T-helper 2 cell treated with Interferon-gamma antibody and Interleukin-4, amounts not matched to agents 100 ng/mL and 5 ng/mL, for 36 hours (primary cell): ENCODE measurements around the gene NAV2. TPM values are rescaled to one million over a fixed set of nuclear protein-coding genes. Genes with fewer than 3 reads are reported as not detected.

Source experiments
- intact Hi-C: fragments of 100-400 bp; cut with micrococcal nuclease; formaldehyde crosslinking; loops from one replicate; pipeline ENCODE4 v1.15.1; 2023
- total RNA-seq: library from RNA; stranded (reverse); gene quantifications from 2 replicates; pipeline ENCODE4 v1.2.3, GENCODE V29; 2022

NAV2 gene
- total RNA-seq, 1 donor from 2014 or later: 0.45 TPM

- intact Hi-C loops: no loop called here
Observed at GRCh38 chr11:20097319-20098221, 384.9 kb downstream of the NAV2 start.

- intact Hi-C loops: no loop called here
Observed at GRCh38 chr11:20099527-20099926, 386.9 kb downstream of the NAV2 start.

GRCh38 chr11:20102397-20102796 is 389.8 kb downstream of the NAV2 start:
- intact Hi-C loops: no loop called here

- intact Hi-C loops: no loop called here
Observed at GRCh38 chr11:20103281-20103680, 390.6 kb downstream of the NAV2 start.

- intact Hi-C loops: no loop called here
Observed at GRCh38 chr11:20105427-20105826, 392.8 kb downstream of the NAV2 start.

GRCh38 chr11:20109731-20110445 is 397.3 kb downstream of the NAV2 start:
- intact Hi-C loops: no loop called here

GRCh38 chr11:20110908-20111669 is 398.5 kb downstream of the NAV2 start:
- intact Hi-C loops: loop anchor here (1.0 kb wide), 1 partner anchor 160 kb away; no protein-coding TSS in a partner anchor

- intact Hi-C loops: loop anchor here (1.0 kb wide), 1 partner anchor 161 kb away; no protein-coding TSS in a partner anchor
Observed at GRCh38 chr11:20111871-20112270, 399.2 kb downstream of the NAV2 start.

- intact Hi-C loops: no loop called here
Observed at GRCh38 chr11:20112291-20113148, 399.9 kb downstream of the NAV2 start.

GRCh38 chr11:20113149-20113438 is 400.5 kb downstream of the NAV2 start:
- intact Hi-C loops: no loop called here

GRCh38 chr11:20114588-20114987 is 402.0 kb downstream of the NAV2 start:
- intact Hi-C loops: no loop called here

- intact Hi-C loops: no loop called here
Observed at GRCh38 chr11:20116825-20117224, 404.2 kb downstream of the NAV2 start.

- intact Hi-C loops: no loop called here
Observed at GRCh38 chr11:20117291-20117690, 404.7 kb downstream of the NAV2 start.

GRCh38 chr11:20118209-20118608 is 405.6 kb downstream of the NAV2 start:
- intact Hi-C loops: no loop called here

- intact Hi-C loops: no loop called here
Observed at GRCh38 chr11:20119315-20119714, 406.7 kb downstream of the NAV2 start.

GRCh38 chr11:20120134-20120925 is 407.7 kb downstream of the NAV2 start:
- intact Hi-C loops: no loop called here

- intact Hi-C loops: no loop called here
Observed at GRCh38 chr11:20122131-20122530, 409.5 kb downstream of the NAV2 start.

GRCh38 chr11:20125927-20126326 is 413.3 kb downstream of the NAV2 start:
- intact Hi-C loops: loop anchor here (5.0 kb wide), 1 partner anchor 211 kb away; no protein-coding TSS in a partner anchor

GRCh38 chr11:20126724-20127123 is 414.1 kb downstream of the NAV2 start:
- intact Hi-C loops: loop anchor here (5.0 kb wide), 1 partner anchor 211 kb away; no protein-coding TSS in a partner anchor
